WTC11 (cell line): Measurements from ENCODE around the gene C3orf33. TPM values are rescaled to one million over a fixed set of nuclear protein-coding genes. Genes with fewer than 3 reads are reported as not detected.

Experiments
- ATAC-seq: fragments of 200-7000 bp; cut with Tn5 transposase; 2 replicates; pipeline ENCODE4 v1.10.0; 2021; ENCODE audit warnings: mild to moderate bottlenecking, moderate library complexity
- CTCF ChIA-PET: fragments of 300-600 bp; sonication (Branson Sonifier 250); formaldehyde crosslinking; loops from one replicate; lab custom pipeline; 2021; ENCODE audit warnings: antibody characterized with exemption; lab: Charles Lee
- POLR2A ChIA-PET: fragments of 350-600 bp; sonication (Branson Sonifier 250); formaldehyde crosslinking; loops from one replicate; lab custom pipeline; 2021; ENCODE audit warnings: antibody characterized with exemption; lab: Charles Lee
- DNase-seq: peaks from one replicate; pipeline ENCODE4 v3.0.0; 2021; ENCODE audit warnings: low spot score
- H3K27ac Mint-ChIP-seq: 2 replicates; pipeline ENCODE4 v1.8.0; 2021; ENCODE audit warnings: mixed read lengths
- H3K27me3 Mint-ChIP-seq: 2 replicates; pipeline ENCODE4 v1.8.0; 2021; ENCODE audit warnings: low read depth, mild to moderate bottlenecking, moderate library complexity, mixed read lengths
- H3K36me3 Mint-ChIP-seq: 2 replicates; pipeline ENCODE4 v1.8.0; 2021; ENCODE audit warnings: mixed read lengths
- H3K4me1 Mint-ChIP-seq: 2 replicates; pipeline ENCODE4 v1.8.0; 2022; ENCODE audit warnings: mixed read lengths
- H3K4me3 Mint-ChIP-seq: 2 replicates; pipeline ENCODE4 v1.8.0; 2021; ENCODE audit warnings: mild to moderate bottlenecking, moderate library complexity, mixed read lengths
- H3K9me3 Mint-ChIP-seq: 2 replicates; pipeline ENCODE4 v1.8.0; 2021; ENCODE audit warnings: mixed read lengths
- CREM ChIP-seq: sonication (generic); formaldehyde crosslinking; IDR thresholded peaks from 2 replicates; pipeline ENCODE4 v1.8.1; 2022; ENCODE audit warnings: mild to moderate bottlenecking, missing genetic modification reagents, moderate library complexity
- ESRRA ChIP-seq: sonication (generic); formaldehyde crosslinking; IDR thresholded peaks from 2 replicates; pipeline ENCODE4 v1.8.1; 2022; ENCODE audit warnings: mild to moderate bottlenecking, missing genetic modification reagents, borderline replicate concordance
- ETV6 ChIP-seq: sonication (generic); formaldehyde crosslinking; IDR thresholded peaks from 2 replicates; pipeline ENCODE4 v1.8.1; 2022; ENCODE audit warnings: mild to moderate bottlenecking, missing genetic modification reagents
- FOXJ3 ChIP-seq: sonication (generic); formaldehyde crosslinking; IDR thresholded peaks from 2 replicates; pipeline ENCODE4 v1.9.0; 2021; ENCODE audit warnings: missing genetic modification reagents, mild to moderate bottlenecking, borderline replicate concordance
- GABPB1 ChIP-seq: sonication (generic); formaldehyde crosslinking; IDR thresholded peaks from 2 replicates; pipeline ENCODE4 v1.8.1; 2023; ENCODE audit warnings: mild to moderate bottlenecking, missing genetic modification reagents
- GTF2I ChIP-seq: fragments of 250-450 bp; sonication (Bioruptor Pico); conservative IDR thresholded peaks from 2 replicates; pipeline ENCODE4 v1.4.0; 2021; ENCODE audit warnings: mild to moderate bottlenecking
- KAT7 ChIP-seq: sonication (generic); formaldehyde crosslinking; IDR thresholded peaks from 2 replicates; pipeline ENCODE4 v1.8.1; 2023; ENCODE audit warnings: missing genetic modification reagents, mild to moderate bottlenecking, borderline replicate concordance
- NFE2L1 ChIP-seq: sonication (generic); formaldehyde crosslinking; IDR thresholded peaks from 2 replicates; pipeline ENCODE4 v1.8.1; 2023; ENCODE audit warnings: missing genetic modification reagents
- NR3C1 ChIP-seq: sonication (generic); formaldehyde crosslinking; conservative IDR thresholded peaks from 2 replicates; pipeline ENCODE4 v1.8.1; 2023; ENCODE audit warnings: low read depth, mild to moderate bottlenecking, missing genetic modification reagents
- OVOL2 ChIP-seq: fragments of 250-450 bp; sonication (Bioruptor Pico); IDR thresholded peaks from 2 replicates; pipeline ENCODE4 v1.9.0; 2021; ENCODE audit warnings: mild to moderate bottlenecking, borderline replicate concordance
- RORB ChIP-seq: fragments of 250-450 bp; sonication (Bioruptor Pico); IDR thresholded peaks from 2 replicates; pipeline ENCODE4 v1.9.0; 2021; ENCODE audit warnings: mild to moderate bottlenecking
- SMAD4 ChIP-seq: sonication (generic); formaldehyde crosslinking; IDR thresholded peaks from 2 replicates; pipeline ENCODE4 v1.8.0; 2022; ENCODE audit warnings: mild to moderate bottlenecking, missing genetic modification reagents
- TCF7 ChIP-seq: sonication (generic); formaldehyde crosslinking; IDR thresholded peaks from 2 replicates; pipeline ENCODE4 v1.8.0; 2022; ENCODE audit warnings: mild to moderate bottlenecking, low read depth, missing genetic modification reagents, moderate library complexity
- ZBTB21 ChIP-seq: sonication (generic); formaldehyde crosslinking; IDR thresholded peaks from 2 replicates; pipeline ENCODE4 v1.8.1; 2023; ENCODE audit warnings: mild to moderate bottlenecking, missing genetic modification reagents, borderline replicate concordance
- ZNF121 ChIP-seq: sonication (generic); formaldehyde crosslinking; IDR thresholded peaks from 2 replicates; pipeline ENCODE4 v1.8.0; 2023; ENCODE audit warnings: missing genetic modification reagents
- ZNF219 ChIP-seq: sonication (generic); formaldehyde crosslinking; IDR thresholded peaks from 2 replicates; pipeline ENCODE4 v1.8.0; 2023; ENCODE audit warnings: missing genetic modification reagents, mild to moderate bottlenecking, borderline replicate concordance
- ZNF232 ChIP-seq: sonication (generic); formaldehyde crosslinking; IDR thresholded peaks from 2 replicates; pipeline ENCODE4 v1.8.0; 2022; ENCODE audit warnings: mild to moderate bottlenecking, missing genetic modification reagents
- ZNF263 ChIP-seq: sonication (generic); formaldehyde crosslinking; IDR thresholded peaks from 2 replicates; pipeline ENCODE4 v1.8.1; 2022; ENCODE audit warnings: low read depth, mild to moderate bottlenecking, moderate library complexity, missing genetic modification reagents
- ZNF396 ChIP-seq: fragments of 250-450 bp; sonication (Bioruptor Pico); IDR thresholded peaks from 2 replicates; pipeline ENCODE4 v1.8.0; 2021; ENCODE audit warnings: mild to moderate bottlenecking, moderate library complexity, borderline replicate concordance
- total RNA-seq: library from RNA; stranded (reverse); gene quantifications from 3 replicates; pipeline ENCODE4 v1.2.3, GENCODE V29; 2021
- TF ChIP-seq, protein P1 (sequence below): sonication (generic); formaldehyde crosslinking; IDR thresholded peaks from 2 replicates; pipeline ENCODE4 v1.8.0; 2023; ENCODE audit warnings: missing genetic modification reagents
- TF ChIP-seq, protein P2 (sequence below): sonication (generic); formaldehyde crosslinking; IDR thresholded peaks from 2 replicates; pipeline ENCODE4 v1.8.1; 2023; ENCODE audit warnings: mild to moderate bottlenecking, missing genetic modification reagents, moderate library complexity
- TF ChIP-seq, protein P3 (sequence below): sonication (generic); formaldehyde crosslinking; IDR thresholded peaks from 2 replicates; pipeline ENCODE4 v1.8.0; 2022; ENCODE audit warnings: mild to moderate bottlenecking, missing genetic modification reagents
- TF ChIP-seq, protein P4 (sequence below): sonication (generic); formaldehyde crosslinking; IDR thresholded peaks from 2 replicates; pipeline ENCODE4 v1.8.1; 2022; ENCODE audit warnings: low read depth, mild to moderate bottlenecking, moderate library complexity, missing genetic modification reagents, borderline replicate concordance
- TF ChIP-seq, protein P5 (sequence below): sonication (generic); formaldehyde crosslinking; IDR thresholded peaks from 2 replicates; pipeline ENCODE4 v1.8.1; 2023; ENCODE audit warnings: mild to moderate bottlenecking, missing genetic modification reagents
- TF ChIP-seq, protein P6 (sequence below): fragments of 250-450 bp; sonication (Bioruptor Pico); conservative IDR thresholded peaks from 2 replicates; pipeline ENCODE4 v1.9.0; 2021; ENCODE audit warnings: mild to moderate bottlenecking
- TF ChIP-seq, protein P7 (sequence below): fragments of 200-600 bp; IDR thresholded peaks from 2 replicates; pipeline ENCODE4 v1.8.0; 2022; ENCODE audit warnings: antibody characterized with exemption
- TF ChIP-seq, protein P8 (sequence below): fragments of 250-450 bp; sonication (Bioruptor Pico); IDR thresholded peaks from 2 replicates; pipeline ENCODE4 v2.1.2; 2022; ENCODE audit warnings: mild to moderate bottlenecking, moderate library complexity

Gene C3orf33
- total RNA-seq, 1 experiment from 2014 or later = 2.8 TPM

DNA sequence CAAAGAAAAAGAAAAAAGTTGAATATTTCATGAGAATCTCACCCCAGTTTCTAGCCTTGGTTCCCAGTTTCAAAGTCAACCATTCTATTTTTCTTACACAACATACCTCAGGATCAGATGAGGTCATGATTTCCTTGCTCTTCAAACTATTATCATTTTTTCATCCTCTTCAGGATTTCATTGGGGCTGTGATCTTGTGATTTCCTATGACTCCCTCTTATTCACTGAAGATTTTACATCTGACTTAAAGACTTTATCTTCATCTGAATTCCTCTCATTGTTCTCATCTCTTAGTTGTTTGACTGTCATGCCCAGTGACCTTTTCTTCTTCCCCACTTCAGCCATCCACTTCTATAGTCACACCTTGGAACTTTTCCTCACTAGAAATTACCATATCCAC lies 3.1 kb upstream of the C3orf33 start:
- no peak for ATAC-seq

DNA sequence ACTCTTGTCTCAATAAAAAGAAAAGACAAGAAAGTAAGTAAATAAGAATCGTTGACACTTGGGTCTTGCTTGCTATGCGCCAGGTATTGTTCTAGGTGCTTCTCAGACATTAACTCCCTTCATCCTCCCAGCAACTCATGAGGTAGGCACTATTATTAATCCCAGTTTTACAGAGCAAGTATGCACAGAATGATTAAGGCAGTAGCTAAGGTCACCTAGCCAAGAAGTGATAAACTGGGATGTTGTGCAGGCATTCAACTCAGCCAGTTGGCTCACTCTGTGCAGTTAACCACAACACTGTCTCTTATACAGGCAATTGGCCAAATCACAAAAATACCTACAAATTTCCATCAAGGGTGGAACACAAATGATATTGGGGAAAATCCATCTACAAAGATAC lies 1.7 kb upstream of the C3orf33 start:
- CTCF ChIA-PET = interaction anchor here (2.5 kb wide), 1 partner anchor 176 kb away, joined by 11 read pairs; no protein-coding TSS in a partner anchor
- POLR2A ChIA-PET = no interaction called here
- TF ChIP-seq ZNF396 (CRISPR knock-in tag) (no peak), ZNF121 (CRISPR knock-in tag) (no peak), TCF7 (CRISPR knock-in tag) (no peak), SMAD4 (CRISPR knock-in tag) (no peak), KAT7 (CRISPR knock-in tag) (no peak), ZNF232 (CRISPR knock-in tag) (no peak), CREM (CRISPR knock-in tag) (no peak), ESRRA (CRISPR knock-in tag) (no peak)
- TF ChIP-seq, protein P1, sequence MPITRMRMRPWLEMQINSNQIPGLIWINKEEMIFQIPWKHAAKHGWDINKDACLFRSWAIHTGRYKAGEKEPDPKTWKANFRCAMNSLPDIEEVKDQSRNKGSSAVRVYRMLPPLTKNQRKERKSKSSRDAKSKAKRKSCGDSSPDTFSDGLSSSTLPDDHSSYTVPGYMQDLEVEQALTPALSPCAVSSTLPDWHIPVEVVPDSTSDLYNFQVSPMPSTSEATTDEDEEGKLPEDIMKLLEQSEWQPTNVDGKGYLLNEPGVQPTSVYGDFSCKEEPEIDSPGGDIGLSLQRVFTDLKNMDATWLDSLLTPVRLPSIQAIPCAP (CRISPR knock-in tag) = no peak
- TF ChIP-seq, protein P2, sequence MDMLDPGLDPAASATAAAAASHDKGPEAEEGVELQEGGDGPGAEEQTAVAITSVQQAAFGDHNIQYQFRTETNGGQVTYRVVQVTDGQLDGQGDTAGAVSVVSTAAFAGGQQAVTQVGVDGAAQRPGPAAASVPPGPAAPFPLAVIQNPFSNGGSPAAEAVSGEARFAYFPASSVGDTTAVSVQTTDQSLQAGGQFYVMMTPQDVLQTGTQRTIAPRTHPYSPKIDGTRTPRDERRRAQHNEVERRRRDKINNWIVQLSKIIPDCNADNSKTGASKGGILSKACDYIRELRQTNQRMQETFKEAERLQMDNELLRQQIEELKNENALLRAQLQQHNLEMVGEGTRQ (CRISPR knock-in tag) = no peak
- TF ChIP-seq, protein P3, sequence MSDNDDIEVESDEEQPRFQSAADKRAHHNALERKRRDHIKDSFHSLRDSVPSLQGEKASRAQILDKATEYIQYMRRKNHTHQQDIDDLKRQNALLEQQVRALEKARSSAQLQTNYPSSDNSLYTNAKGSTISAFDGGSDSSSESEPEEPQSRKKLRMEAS (CRISPR knock-in tag) = no peak

More for the DNA sequence above, 3.1 kb upstream of the C3orf33 start:
- H3K27ac Mint-ChIP-seq = no peak overlapping the region
- H3K4me1 Mint-ChIP-seq = no peaks in the 10 kb centered on the region
- H3K9me3 Mint-ChIP-seq = no peaks in the 10 kb centered on the region
- H3K27me3 Mint-ChIP-seq = no peaks in the 10 kb centered on the region; the same call in 1 of the 2 replicates
- CTCF ChIA-PET = interaction anchor here (1.5 kb wide), 1 partner anchor 61 kb away, joined by 4 read pairs; the partner anchor contains the start of gene GMPS
- H3K4me3 Mint-ChIP-seq = no peak overlapping the region
- DNase-seq = no peak
- POLR2A ChIA-PET = no interaction called here
- H3K36me3 Mint-ChIP-seq = no peaks in the 10 kb centered on the region
- TF ChIP-seq ZNF219 (CRISPR knock-in tag) = no peak
- TF ChIP-seq RORB (CRISPR knock-in tag) = no peak
- TF ChIP-seq FOXJ3 = no peak
- TF ChIP-seq, protein P4, sequence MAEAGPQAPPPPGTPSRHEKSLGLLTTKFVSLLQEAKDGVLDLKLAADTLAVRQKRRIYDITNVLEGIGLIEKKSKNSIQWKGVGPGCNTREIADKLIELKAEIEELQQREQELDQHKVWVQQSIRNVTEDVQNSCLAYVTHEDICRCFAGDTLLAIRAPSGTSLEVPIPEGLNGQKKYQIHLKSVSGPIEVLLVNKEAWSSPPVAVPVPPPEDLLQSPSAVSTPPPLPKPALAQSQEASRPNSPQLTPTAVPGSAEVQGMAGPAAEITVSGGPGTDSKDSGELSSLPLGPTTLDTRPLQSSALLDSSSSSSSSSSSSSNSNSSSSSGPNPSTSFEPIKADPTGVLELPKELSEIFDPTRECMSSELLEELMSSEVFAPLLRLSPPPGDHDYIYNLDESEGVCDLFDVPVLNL (CRISPR knock-in tag) = no peak
- no peak for TF ChIP-seq ETV6 (CRISPR knock-in tag)
- TF ChIP-seq, protein P5, sequence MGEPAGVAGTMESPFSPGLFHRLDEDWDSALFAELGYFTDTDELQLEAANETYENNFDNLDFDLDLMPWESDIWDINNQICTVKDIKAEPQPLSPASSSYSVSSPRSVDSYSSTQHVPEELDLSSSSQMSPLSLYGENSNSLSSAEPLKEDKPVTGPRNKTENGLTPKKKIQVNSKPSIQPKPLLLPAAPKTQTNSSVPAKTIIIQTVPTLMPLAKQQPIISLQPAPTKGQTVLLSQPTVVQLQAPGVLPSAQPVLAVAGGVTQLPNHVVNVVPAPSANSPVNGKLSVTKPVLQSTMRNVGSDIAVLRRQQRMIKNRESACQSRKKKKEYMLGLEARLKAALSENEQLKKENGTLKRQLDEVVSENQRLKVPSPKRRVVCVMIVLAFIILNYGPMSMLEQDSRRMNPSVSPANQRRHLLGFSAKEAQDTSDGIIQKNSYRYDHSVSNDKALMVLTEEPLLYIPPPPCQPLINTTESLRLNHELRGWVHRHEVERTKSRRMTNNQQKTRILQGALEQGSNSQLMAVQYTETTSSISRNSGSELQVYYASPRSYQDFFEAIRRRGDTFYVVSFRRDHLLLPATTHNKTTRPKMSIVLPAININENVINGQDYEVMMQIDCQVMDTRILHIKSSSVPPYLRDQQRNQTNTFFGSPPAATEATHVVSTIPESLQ (CRISPR knock-in tag) = no peak
- TF ChIP-seq, protein P6, sequence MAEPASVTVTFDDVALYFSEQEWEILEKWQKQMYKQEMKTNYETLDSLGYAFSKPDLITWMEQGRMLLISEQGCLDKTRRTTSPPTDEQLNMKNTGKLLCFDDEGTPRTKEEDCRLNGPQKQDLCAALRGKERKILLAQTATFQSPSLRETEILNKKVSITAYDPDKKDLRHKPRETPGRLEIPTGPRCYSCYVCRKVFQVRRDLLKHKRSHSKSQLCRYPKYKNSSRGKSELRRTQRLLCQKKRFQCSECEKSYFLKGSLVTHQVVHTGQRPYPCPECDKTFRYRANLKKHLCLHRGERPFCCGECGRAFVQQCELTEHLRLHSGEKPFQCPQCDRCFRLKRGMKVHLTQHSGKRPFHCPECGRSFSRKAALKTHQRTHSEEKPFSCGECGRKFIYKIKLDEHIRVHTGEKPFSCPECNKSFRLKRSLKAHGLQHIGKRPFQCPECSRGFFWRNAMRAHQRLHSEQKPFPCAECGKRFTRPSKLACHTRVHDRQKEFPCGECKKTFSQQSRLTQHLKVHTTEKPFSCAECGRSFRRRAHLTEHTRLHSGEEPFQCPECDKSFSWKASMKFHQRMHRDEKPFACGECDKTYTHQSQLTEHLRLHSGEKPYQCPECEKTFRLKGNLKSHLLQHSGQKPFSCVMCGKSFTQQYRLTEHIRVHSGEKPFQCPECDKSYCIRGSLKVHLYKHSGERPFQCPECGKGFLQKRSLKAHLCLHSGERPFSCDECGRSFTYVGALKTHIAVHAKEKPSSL (CRISPR knock-in tag) = no peak
- TF ChIP-seq, protein P7, sequence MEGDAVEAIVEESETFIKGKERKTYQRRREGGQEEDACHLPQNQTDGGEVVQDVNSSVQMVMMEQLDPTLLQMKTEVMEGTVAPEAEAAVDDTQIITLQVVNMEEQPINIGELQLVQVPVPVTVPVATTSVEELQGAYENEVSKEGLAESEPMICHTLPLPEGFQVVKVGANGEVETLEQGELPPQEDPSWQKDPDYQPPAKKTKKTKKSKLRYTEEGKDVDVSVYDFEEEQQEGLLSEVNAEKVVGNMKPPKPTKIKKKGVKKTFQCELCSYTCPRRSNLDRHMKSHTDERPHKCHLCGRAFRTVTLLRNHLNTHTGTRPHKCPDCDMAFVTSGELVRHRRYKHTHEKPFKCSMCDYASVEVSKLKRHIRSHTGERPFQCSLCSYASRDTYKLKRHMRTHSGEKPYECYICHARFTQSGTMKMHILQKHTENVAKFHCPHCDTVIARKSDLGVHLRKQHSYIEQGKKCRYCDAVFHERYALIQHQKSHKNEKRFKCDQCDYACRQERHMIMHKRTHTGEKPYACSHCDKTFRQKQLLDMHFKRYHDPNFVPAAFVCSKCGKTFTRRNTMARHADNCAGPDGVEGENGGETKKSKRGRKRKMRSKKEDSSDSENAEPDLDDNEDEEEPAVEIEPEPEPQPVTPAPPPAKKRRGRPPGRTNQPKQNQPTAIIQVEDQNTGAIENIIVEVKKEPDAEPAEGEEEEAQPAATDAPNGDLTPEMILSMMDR = no peak
- TF ChIP-seq ZBTB21 (CRISPR knock-in tag) = no peak
- TF ChIP-seq GTF2I = no peak
- no peak for TF ChIP-seq NR3C1 (CRISPR knock-in tag)
- no peak for TF ChIP-seq OVOL2
- TF ChIP-seq GABPB1 (CRISPR knock-in tag) = no peak
- TF ChIP-seq ESRRA (CRISPR knock-in tag) = no peak
- no peak for TF ChIP-seq CREM (CRISPR knock-in tag)
- no peak for TF ChIP-seq ZNF263 (CRISPR knock-in tag)
- no peak for TF ChIP-seq NFE2L1 (CRISPR knock-in tag)
- TF ChIP-seq, protein P8, sequence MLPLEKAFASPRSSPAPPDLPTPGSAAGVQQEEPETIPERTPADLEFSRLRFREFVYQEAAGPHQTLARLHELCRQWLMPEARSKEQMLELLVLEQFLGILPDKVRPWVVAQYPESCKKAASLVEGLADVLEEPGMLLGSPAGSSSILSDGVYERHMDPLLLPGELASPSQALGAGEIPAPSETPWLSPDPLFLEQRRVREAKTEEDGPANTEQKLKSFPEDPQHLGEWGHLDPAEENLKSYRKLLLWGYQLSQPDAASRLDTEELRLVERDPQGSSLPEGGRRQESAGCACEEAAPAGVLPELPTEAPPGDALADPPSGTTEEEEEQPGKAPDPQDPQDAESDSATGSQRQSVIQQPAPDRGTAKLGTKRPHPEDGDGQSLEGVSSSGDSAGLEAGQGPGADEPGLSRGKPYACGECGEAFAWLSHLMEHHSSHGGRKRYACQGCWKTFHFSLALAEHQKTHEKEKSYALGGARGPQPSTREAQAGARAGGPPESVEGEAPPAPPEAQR (CRISPR knock-in tag) = no peak
- TF ChIP-seq, all 79 proteins: peak for 0

More for the DNA sequence above, 1.7 kb upstream of the C3orf33 start:
- no peaks in the 10 kb centered on the region for H3K4me1 Mint-ChIP-seq
- ATAC-seq = no peak
- no peak for DNase-seq
- H3K27me3 Mint-ChIP-seq = no peaks in the 10 kb centered on the region; the same call in 1 of the 2 replicates
- peaks cover 3% of the 10 kb centered on the region; the same call in 1 of the 2 replicates for H3K36me3 Mint-ChIP-seq
- H3K27ac Mint-ChIP-seq = no peak overlapping the region
- H3K4me3 Mint-ChIP-seq = no peak overlapping the region
- H3K9me3 Mint-ChIP-seq = no peaks in the 10 kb centered on the region
